Subcutaneous preadipocyte (primary cell): ENCODE data around the gene TLX2. TPM values are rescaled to one million over a fixed set of nuclear protein-coding genes. Genes with fewer than 3 reads are reported as not detected.

Experiments
- total RNA-seq: library from RNA; depleted of rRNA; stranded (reverse); fragments of >200 nt; gene quantifications from 2 replicates; pipeline ENCODE4 v1.2.3, GENCODE V29; 2012

The TLX2 gene
- total RNA-seq, result under 0.01 TPM in 1 of 2 replicates, not detected in the other

GRCh38 chr2:74514368-74515270 is at the start of gene TLX2:
Gene TLX2, plus strand, starts transcription at chr2:74514450. Its CDS starts 357 bp downstream, at chr2:74514807.

GRCh38 chr2:74472086-74472944 is 41.9 kb upstream of the TLX2 start, which contains the start of gene MRPL53:
Gene MRPL53, minus strand, starts transcription at chr2:74472680. Its CDS starts 20 bp downstream, at chr2:74472660.

GRCh38 chr2:74482801-74483674 is 31.2 kb upstream of the TLX2 start, which contains the start of the genes CCDC142 and TTC31:
Gene CCDC142, minus strand, starts transcription at chr2:74482998. Its CDS starts 161 bp downstream, at chr2:74482837.
Gene TTC31, plus strand, starts transcription at chr2:74483081. Its CDS starts 15 bp downstream, at chr2:74483096.

GRCh38 chr2:74499267-74499939 is 14.8 kb upstream of the TLX2 start, which contains the start of gene LBX2:
Gene LBX2, minus strand, starts transcription at chr2:74499603. Its CDS starts 66 bp downstream, at chr2:74499537.

GRCh38 chr2:74507145-74507925 is 6.9 kb upstream of the TLX2 start, which contains the start of gene PCGF1:
Gene PCGF1, minus strand, starts transcription at chr2:74507695. Its CDS starts 27 bp downstream, at chr2:74507668.

GRCh38 chr2:74525717-74526648 is 11.7 kb downstream of the TLX2 start, which contains the start of gene DQX1:
Gene DQX1, minus strand, starts transcription at chr2:74526231. Its CDS starts 502 bp downstream, at chr2:74525729.

GRCh38 chr2:74529357-74530238 is 15.3 kb downstream of the TLX2 start, which contains the start of the genes AUP1 and HTRA2:
Gene AUP1, minus strand, starts transcription at chr2:74529706. Its CDS starts 77 bp downstream, at chr2:74529629.
Gene HTRA2, plus strand, starts transcription at chr2:74529933. Its CDS starts 74 bp downstream, at chr2:74530007.

GRCh38 chr2:74553892-74554819 is 39.9 kb downstream of the TLX2 start, which contains the start of the genes DOK1 and LOXL3:
Gene DOK1, plus strand, starts transcription at chr2:74554720. Its CDS starts 35 bp downstream, at chr2:74554755.
Gene LOXL3, minus strand, starts transcription at chr2:74553942. Its CDS starts 1,308 bp downstream, at chr2:74552634.

Other genes with a start within 250 kb of the TLX2 start
- gene SLC4A5, start 171.0 kb upstream of the TLX2 start, total RNA-seq, result under 0.01 and 1.5 TPM in 2 replicates
- 108 and 112 TPM in 2 replicates for gene DCTN1, start 134.1 kb upstream of the TLX2 start, total RNA-seq
- 0.98 and 1.1 TPM in 2 replicates for gene C2orf81, start 92.8 kb upstream of the TLX2 start, total RNA-seq
- gene WDR54, start 92.7 kb upstream of the TLX2 start, total RNA-seq, result 71.7 and 76.4 TPM in 2 replicates
- gene RTKN, start 72.5 kb upstream of the TLX2 start, total RNA-seq, result 9.6 and 11.0 TPM in 2 replicates
- gene INO80B, start 59.4 kb upstream of the TLX2 start, total RNA-seq, result 11.4 and 11.5 TPM in 2 replicates
- 22.0 and 25.6 TPM in 2 replicates for gene WBP1, start 56.0 kb upstream of the TLX2 start, total RNA-seq
- 31.2 and 48.1 TPM in 2 replicates for gene MOGS, start 49.1 kb upstream of the TLX2 start, total RNA-seq
- 19.9 and 30.9 TPM in 2 replicates for gene MRPL53, start 41.8 kb upstream of the TLX2 start, total RNA-seq
- gene CCDC142, start 31.5 kb upstream of the TLX2 start, total RNA-seq, result 22.4 and 34.0 TPM in 2 replicates
- gene TTC31, start 31.4 kb upstream of the TLX2 start, total RNA-seq, result 12.9 and 16.0 TPM in 2 replicates
- 3.3 and 3.9 TPM in 2 replicates for gene LBX2, start 14.8 kb upstream of the TLX2 start, total RNA-seq
- 16.2 and 22.4 TPM in 2 replicates for gene PCGF1, start 6.8 kb upstream of the TLX2 start, total RNA-seq
- gene DQX1, start 11.8 kb downstream of the TLX2 start, total RNA-seq, result not detected in 2 replicates
- gene AUP1, start 15.3 kb downstream of the TLX2 start, total RNA-seq, result 103 and 105 TPM in 2 replicates
- 48.5 and 52.8 TPM in 2 replicates for gene HTRA2, start 15.5 kb downstream of the TLX2 start, total RNA-seq
- gene LOXL3, start 39.5 kb downstream of the TLX2 start, total RNA-seq, result 2.2 and 3.7 TPM in 2 replicates
- 14.7 and 15.6 TPM in 2 replicates for gene DOK1, start 40.3 kb downstream of the TLX2 start, total RNA-seq
- not detected in 2 replicates for gene M1AP, start 133.9 kb downstream of the TLX2 start, total RNA-seq
- gene SEMA4F, start 139.8 kb downstream of the TLX2 start, total RNA-seq, result 2.9 and 3.3 TPM in 2 replicates